ENCODE data around the gene CORO2A.
"Not testable (repeated sequence)": the region's sequence is repeated elsewhere in the genome, so short reads cannot be mapped to it uniquely, and the experiment has no call there.

The CORO2A gene

DNA sequence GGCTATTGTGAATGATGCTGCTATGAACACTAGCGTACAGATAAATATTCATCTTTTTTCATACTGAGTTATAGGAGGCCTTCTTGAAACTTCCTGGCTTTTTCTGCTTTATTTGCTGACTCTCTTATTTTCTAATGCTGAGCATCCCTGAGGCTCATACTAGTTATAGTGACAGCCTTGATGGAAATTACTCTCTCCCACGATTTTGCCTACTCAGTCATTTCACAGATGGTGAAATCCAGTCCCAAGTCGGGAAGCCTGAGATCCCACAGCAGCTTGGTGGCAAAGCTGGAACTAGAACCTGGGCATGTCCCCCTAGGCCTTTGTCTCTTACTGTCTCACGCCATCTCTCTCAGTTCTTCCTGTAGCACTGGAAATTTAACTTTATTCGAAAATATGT, 113.5 kb downstream of the CORO2A start:
- no peak for TF ChIP-seq POLR2AphosphoS5 (IDR thresholded peaks at IDR 0.05; ENCODE audit: borderline replicate concordance, low read depth, low read length)
- no peak for TF ChIP-seq FOXP2 (optimal IDR thresholded peaks at IDR 0.05; ENCODE audit: control extremely low read depth, extremely low read length, insufficient read depth)
- no peak for TF ChIP-seq EZH2 (IDR thresholded peaks at IDR 0.05)
- Histone ChIP-seq H3K27ac (no peak overlapping the region), H3K9me3 (ENCODE audit: low read depth, low read length) (no peaks in the 10 kb centered on the region), H3K4me3 (no peak overlapping the region), H3K9ac (ENCODE audit: insufficient read length) (no peak overlapping the region), H3K36me3 (ENCODE audit: insufficient read depth, low read length) (peaks cover 3% of the 10 kb centered on the region; the same call in 1 of the 2 replicates)
- no peak for DNase-seq (ENCODE audit: low read depth, low spot score)

DNA sequence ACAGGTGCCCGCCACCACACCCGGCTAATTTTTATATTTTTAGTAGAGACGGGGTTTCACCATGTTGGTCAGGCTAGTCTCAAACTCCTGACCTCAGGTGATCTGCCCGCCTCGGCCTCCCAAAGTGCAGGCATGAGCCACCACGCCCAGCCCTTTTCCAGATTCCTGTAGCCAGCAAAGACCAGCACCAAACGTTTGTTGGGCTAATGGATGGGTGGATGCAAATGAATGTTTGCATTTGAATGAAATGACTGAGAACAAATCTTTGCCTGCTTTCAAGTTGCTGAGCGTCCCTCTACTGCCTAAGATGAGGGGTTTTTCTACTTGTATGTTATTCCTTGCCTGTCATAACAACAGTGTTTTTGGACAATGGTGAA, 115.9 kb downstream of the CORO2A start:
- not testable (repeated sequence) for H3K4me3 ChIP-seq; H3K27ac ChIP-seq; DNase-seq (ENCODE audit: low read depth, low spot score); H3K9ac ChIP-seq (ENCODE audit: insufficient read length); H3K9me3 ChIP-seq (ENCODE audit: low read depth, low read length); H3K36me3 ChIP-seq (ENCODE audit: insufficient read depth, low read length)

DNA sequence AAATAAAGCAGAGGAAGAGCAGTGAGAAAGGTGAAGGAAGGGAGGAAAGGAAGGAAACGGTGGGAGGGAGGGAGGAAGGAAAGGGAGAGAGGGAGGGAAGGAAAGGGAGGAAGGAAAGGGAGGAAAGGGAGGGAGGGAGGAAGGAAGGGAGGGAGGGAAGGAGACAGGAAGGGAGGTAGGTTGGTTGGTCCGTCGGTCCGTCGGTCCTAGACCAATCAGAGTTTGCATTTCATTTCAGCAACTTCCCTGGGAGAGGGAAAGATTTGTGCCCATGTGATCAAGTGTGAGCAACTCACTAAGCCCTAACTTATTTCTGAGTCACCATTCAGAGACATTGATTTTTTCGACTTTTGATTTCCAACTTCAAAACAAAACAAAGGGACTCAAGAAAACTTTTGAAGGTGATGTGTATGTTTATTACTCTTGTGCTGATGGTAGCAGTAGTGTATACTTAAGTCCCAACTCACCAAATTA, 117.1 kb downstream of the CORO2A start:
- no peak overlapping the region for H3K9ac ChIP-seq (ENCODE audit: insufficient read length)
- TF ChIP-seq POLR2AphosphoS5 (IDR thresholded peaks at IDR 0.05; ENCODE audit: borderline replicate concordance, low read depth, low read length) = no peak
- no peak for TF ChIP-seq FOXP2 (optimal IDR thresholded peaks at IDR 0.05; ENCODE audit: control extremely low read depth, extremely low read length, insufficient read depth)
- no peak for TF ChIP-seq EZH2 (IDR thresholded peaks at IDR 0.05)
- no peaks in the 10 kb centered on the region for H3K9me3 ChIP-seq (ENCODE audit: low read depth, low read length)
- H3K36me3 ChIP-seq (ENCODE audit: insufficient read depth, low read length) = no peaks in the 10 kb centered on the region
- H3K27ac ChIP-seq = no peak overlapping the region
- DNase-seq (ENCODE audit: low read depth, low spot score) = no peak
- H3K4me3 ChIP-seq = no peak overlapping the region

DNA sequence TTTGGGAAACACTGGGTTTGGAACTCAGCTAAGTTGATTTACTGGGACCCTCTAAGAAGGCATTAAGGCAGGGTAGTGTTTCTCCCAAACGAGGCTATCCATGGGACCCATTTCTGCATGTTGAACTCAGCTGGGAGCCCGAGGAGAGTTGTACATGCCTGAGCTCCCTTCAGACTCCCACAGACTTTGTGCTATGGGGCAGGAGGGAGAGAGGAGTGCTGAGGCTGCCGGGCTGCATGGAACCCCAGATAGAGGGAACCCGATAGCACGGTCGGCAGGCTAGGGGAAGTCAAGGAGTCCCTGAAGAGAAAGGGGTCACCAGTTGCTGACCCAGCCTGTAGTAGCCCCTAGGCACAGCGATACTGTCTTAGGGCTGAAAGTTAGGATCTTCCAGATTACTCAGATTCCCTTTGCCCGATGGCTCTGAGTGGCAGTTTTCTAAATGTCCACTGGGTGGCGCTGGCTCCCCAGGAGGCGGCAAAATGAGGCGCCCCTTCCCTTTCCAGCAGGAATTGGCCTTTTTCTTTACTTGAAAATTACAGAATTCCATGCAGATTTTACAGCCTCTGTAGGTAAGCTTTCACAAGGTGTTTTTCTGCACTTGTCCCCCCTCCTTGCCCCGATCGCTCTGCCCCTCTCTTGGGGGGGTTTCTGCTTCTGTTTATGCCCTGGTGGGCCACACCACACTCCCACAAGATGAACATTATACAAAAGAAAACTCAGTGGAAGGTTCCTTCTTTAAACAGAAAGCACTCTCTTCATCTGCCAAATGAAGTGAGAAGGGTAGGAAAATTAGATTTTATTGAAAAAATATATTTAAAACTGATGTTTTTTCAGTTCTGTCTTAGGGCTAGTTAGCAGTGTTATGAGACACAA, 118.1 kb downstream of the CORO2A start:
- Histone ChIP-seq H3K9me3 (ENCODE audit: low read depth, low read length) (no peaks in the 10 kb centered on the region), H3K27ac (peak overlapping the region; percentile 62), H3K36me3 (ENCODE audit: insufficient read depth, low read length) (no peaks in the 10 kb centered on the region), H3K9ac (ENCODE audit: insufficient read length) (peak overlapping the region; percentile 71), H3K4me3 (peak overlapping the region; percentile 14; the same call in 1 of the 2 replicates)
- no peak for DNase-seq (ENCODE audit: low read depth, low spot score)
- TF ChIP-seq POLR2AphosphoS5 (IDR thresholded peaks at IDR 0.05; ENCODE audit: borderline replicate concordance, low read depth, low read length) (no peak), EZH2 (IDR thresholded peaks at IDR 0.05) (no peak), FOXP2 (optimal IDR thresholded peaks at IDR 0.05; ENCODE audit: control extremely low read depth, extremely low read length, insufficient read depth) (no peak)

DNA sequence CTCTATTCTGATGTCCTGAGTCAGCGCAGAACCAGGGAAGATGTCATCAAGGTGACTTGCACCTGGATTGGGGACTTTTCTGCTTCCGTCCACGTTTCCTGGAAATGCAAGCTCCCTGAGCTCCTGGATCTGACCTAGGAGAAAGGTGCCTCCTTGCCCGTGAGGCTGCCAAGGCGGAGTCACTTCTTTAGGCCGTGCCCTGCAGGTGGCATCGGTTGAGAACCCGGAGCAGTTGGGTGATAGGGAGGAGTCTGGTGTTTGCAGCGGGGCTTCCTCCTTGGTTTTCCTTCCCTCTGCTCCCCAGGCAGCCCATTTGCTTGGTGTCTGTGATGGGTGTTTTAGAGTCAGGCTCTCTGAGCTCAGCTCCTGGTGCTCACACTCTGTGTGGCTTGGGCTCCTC, 120.7 kb downstream of the CORO2A start:
- H3K27ac ChIP-seq = no peak overlapping the region

More for the DNA sequence above, 120.7 kb downstream of the CORO2A start:
- Histone ChIP-seq H3K9me3 (ENCODE audit: low read depth, low read length) (no peaks in the 10 kb centered on the region), H3K36me3 (ENCODE audit: insufficient read depth, low read length) (no peaks in the 10 kb centered on the region), H3K4me3 (no peak overlapping the region), H3K9ac (ENCODE audit: insufficient read length) (no peak overlapping the region)
- no peak for DNase-seq (ENCODE audit: low read depth, low spot score)
- TF ChIP-seq POLR2AphosphoS5 (IDR thresholded peaks at IDR 0.05; ENCODE audit: borderline replicate concordance, low read depth, low read length) (no peak), EZH2 (IDR thresholded peaks at IDR 0.05) (no peak)

Measured in SK-N-MC (cell line).